ENCODE results near the gene MYL5. TPM values are rescaled to one million over a fixed set of nuclear protein-coding genes. Genes with fewer than 3 reads are reported as not detected.
A peak's percentile ranks its signal among the peaks of the same experiment; 100 is the strongest.
"Not testable (repeated sequence)": the region's sequence is repeated elsewhere in the genome, so short reads cannot be mapped to it uniquely, and the experiment has no call there.

The MYL5 gene
- total and polyA plus RNA-seq, 2 donors: 32.9 to 34.1 TPM

DNA sequence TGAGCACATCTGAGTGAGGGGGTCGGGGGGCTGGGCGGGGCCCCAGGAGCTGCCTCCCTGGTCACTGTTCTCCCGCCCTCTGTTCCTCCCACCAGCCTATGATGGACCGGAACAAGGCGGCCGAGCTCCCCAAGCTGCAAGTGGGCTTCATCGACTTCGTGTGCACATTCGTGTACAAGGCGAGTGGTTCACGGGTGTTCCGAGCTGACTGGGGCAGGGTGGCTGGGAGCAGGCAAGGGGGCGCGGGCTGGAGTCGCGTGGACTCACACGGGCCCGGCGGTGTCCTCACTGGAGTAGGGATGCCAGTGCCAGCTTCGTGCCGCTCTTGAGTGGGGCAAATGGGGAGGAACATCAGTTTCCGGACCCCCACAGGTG lies 7.9 kb upstream of the MYL5 start:
- Histone ChIP-seq H3K9me3 (ENCODE audit: control insufficient read depth in 2 of 2, insufficient read depth in 1 of 2, low read length in 1 of 2) (no peaks in the 10 kb centered on the region), H3K4me1 (ENCODE audit: control insufficient read depth in 2 of 2, insufficient read depth in 2 of 2, low read length in 2 of 2) (peaks cover 4 to 13% of the 10 kb centered on the region in 2 donors), H3K36me3 (ENCODE audit: control insufficient read depth in 2 of 2, insufficient read depth in 2 of 2, low read length in 1 of 2) (peaks cover 10 to 11% of the 10 kb centered on the region in 2 donors), H3K27me3 (ENCODE audit: control insufficient read depth in 2 of 2, insufficient read depth in 1 of 2, low read length in 1 of 2) (no peaks in the 10 kb centered on the region), H3K27ac (ENCODE audit: low read depth in 1 of 2, low read length in 1 of 2) (no peak overlapping the region), H3K4me3 (ENCODE audit: low read length in 2 of 2) (no peak overlapping the region)
- WGBS: 96% methylated on average over 22 of the region's 22 CpGs
- no peak for DNase-seq (ENCODE audit: low read depth in 6 of 9, low spot score in 9 of 9)

DNA sequence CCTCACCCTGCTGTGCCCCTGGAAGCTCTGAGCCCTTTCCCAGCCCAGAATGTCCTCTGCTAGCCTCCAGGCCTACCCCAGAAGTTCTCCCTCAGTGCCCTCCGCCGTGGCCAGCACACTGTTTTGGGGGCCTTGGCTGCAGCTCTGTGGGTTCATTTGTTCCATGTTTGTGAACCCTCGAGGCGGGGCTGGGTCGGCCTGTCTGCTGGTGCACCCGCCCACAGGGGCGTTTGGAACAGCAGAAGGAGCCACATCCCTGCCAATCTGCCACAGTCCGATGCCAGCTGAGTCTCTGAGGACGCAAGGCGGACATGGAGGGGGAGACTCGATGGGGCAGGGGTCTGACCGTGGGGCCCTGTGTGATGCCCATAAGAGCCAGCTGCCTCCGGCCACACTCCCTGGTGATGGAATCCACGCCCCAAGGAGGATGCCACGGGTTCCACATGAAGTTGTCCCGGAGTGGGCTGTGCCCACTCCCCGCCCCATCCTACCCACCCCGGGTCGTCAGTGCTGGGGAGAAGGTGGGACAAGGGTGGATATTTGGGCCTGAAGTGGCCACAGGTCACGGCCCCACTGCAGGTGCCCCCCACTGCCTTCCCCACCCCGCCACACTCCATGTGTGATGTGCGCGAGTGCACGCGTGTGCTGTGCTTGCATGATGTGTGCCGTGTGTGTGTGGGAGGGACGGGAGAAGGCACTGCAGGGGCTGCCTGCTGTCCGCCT lies 7.4 kb upstream of the MYL5 start:
- peaks cover 14 to 15% of the 10 kb centered on the region in 2 donors for H3K36me3 ChIP-seq (ENCODE audit: control insufficient read depth in 2 of 2, insufficient read depth in 2 of 2, low read length in 1 of 2)
- no peak for DNase-seq (ENCODE audit: low read depth in 6 of 9, low spot score in 9 of 9)
- H3K27ac ChIP-seq (ENCODE audit: low read depth in 1 of 2, low read length in 1 of 2): no peak overlapping the region

DNA sequence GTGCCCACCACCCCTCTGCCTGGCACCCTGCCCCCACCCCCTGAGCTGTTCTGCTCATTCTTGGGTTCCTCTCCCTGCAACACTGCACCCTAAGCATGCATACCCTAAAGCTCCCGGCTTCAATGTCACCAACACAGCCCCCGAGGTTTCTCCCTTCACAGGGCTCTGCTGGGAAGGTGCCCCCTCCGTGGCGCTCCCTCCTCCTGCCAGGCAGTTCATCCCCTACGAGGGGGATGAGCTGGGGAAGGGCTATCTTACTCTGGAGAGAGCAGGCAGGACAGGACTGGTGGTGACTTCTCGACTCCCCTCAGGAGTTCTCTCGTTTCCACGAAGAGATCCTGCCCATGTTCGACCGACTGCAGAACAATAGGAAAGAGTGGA lies 6.8 kb upstream of the MYL5 start:
- no peak for DNase-seq (ENCODE audit: low read depth in 6 of 9, low spot score in 9 of 9)
- H3K9me3 ChIP-seq (ENCODE audit: control insufficient read depth in 2 of 2, insufficient read depth in 1 of 2, low read length in 1 of 2): no peaks in the 10 kb centered on the region
- peaks cover 4 to 13% of the 10 kb centered on the region in 2 donors for H3K4me1 ChIP-seq (ENCODE audit: control insufficient read depth in 2 of 2, insufficient read depth in 2 of 2, low read length in 2 of 2)
- no peak overlapping the region for H3K27ac ChIP-seq (ENCODE audit: low read depth in 1 of 2, low read length in 1 of 2)
- no peak overlapping the region for H3K4me3 ChIP-seq (ENCODE audit: low read length in 2 of 2)
- peaks cover 18 to 19% of the 10 kb centered on the region in 2 donors for H3K36me3 ChIP-seq (ENCODE audit: control insufficient read depth in 2 of 2, insufficient read depth in 2 of 2, low read length in 1 of 2)
- H3K27me3 ChIP-seq (ENCODE audit: control insufficient read depth in 2 of 2, insufficient read depth in 1 of 2, low read length in 1 of 2): no peaks in the 10 kb centered on the region
- WGBS: 88% methylated on average over 10 of the region's 10 CpGs

More for the DNA sequence above, 7.4 kb upstream of the MYL5 start:
- no peak overlapping the region for H3K4me3 ChIP-seq (ENCODE audit: low read length in 2 of 2)
- H3K9me3 ChIP-seq (ENCODE audit: control insufficient read depth in 2 of 2, insufficient read depth in 1 of 2, low read length in 1 of 2): no peaks in the 10 kb centered on the region
- WGBS: 96% methylated on average over 28 of the region's 28 CpGs
- H3K4me1 ChIP-seq (ENCODE audit: control insufficient read depth in 2 of 2, insufficient read depth in 2 of 2, low read length in 2 of 2): peaks cover 4 to 13% of the 10 kb centered on the region in 2 donors
- no peaks in the 10 kb centered on the region for H3K27me3 ChIP-seq (ENCODE audit: control insufficient read depth in 2 of 2, insufficient read depth in 1 of 2, low read length in 1 of 2)

DNA sequence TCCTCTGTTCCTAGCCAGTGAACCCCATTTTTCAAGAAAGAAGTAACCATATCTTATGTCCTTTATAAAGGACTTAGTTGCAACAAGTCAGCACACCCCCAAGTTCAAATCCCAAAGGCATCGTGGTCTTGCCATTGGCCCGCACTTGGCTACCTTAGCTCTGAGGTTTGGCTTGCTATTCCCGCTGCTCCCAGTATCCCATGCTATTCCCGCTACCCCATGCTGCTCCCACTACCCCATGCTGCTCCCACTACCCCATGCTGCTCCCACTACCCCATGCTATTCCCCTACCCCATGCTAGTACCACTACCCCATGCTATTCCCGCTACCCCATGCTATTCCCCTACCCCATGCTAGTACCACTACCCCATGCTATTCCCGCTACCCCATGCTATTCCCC lies 6.1 kb upstream of the MYL5 start:
- not testable (repeated sequence) for H3K27ac ChIP-seq (ENCODE audit: low read depth in 1 of 2, low read length in 1 of 2); H3K27me3 ChIP-seq (ENCODE audit: control insufficient read depth in 2 of 2, insufficient read depth in 1 of 2, low read length in 1 of 2); H3K9me3 ChIP-seq (ENCODE audit: control insufficient read depth in 2 of 2, insufficient read depth in 1 of 2, low read length in 1 of 2); DNase-seq (ENCODE audit: low read depth in 6 of 9, low spot score in 9 of 9); H3K4me3 ChIP-seq (ENCODE audit: low read length in 2 of 2)
- Histone ChIP-seq H3K36me3 (ENCODE audit: control insufficient read depth in 2 of 2, insufficient read depth in 2 of 2, low read length in 1 of 2) (peaks cover 18 to 25% of the 10 kb centered on the region in 2 donors), H3K4me1 (ENCODE audit: control insufficient read depth in 2 of 2, insufficient read depth in 2 of 2, low read length in 2 of 2) (peaks cover 6 to 12% of the 10 kb centered on the region in 2 donors)
- WGBS: 98% methylated on average over 6 of the region's 6 CpGs

DNA sequence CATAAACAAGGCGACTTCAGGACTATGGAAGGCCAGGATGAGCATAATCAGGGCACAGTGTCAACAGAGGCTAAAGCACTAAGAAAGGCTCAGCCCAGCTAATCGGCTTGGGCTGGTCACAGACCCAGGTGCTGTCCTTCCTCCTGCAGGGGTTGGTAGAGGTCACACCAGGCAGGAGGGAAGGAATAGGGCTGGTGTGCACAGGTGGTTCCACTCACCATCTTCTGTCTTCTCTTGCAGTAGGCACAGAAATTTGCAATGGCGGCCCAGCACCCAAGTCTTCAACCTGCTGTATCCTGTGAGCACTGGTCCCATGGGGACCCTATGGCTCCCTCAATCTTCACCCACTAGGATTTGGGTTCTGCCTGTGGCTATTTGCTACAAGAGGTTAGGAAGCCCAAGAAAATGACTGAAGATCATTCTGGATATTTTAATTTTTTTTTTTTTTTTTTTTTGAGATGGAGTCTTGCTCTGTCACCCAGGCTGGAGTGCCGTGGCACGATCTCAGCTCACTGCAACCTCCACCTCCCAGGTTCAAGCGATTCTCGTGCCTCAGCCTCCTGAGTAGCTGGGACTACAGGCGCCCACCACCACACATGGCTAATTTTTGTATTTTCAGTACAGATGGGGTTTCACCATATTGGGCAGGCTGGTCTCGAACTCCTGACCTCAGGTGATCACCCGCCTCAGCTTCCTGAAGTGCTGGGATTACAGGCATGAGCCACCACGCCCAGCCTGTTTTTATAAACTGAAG lies 4.4 kb upstream of the MYL5 start:
- H3K27ac ChIP-seq (ENCODE audit: low read depth in 1 of 2, low read length in 1 of 2); DNase-seq (ENCODE audit: low read depth in 6 of 9, low spot score in 9 of 9); H3K4me3 ChIP-seq (ENCODE audit: low read length in 2 of 2); H3K27me3 ChIP-seq (ENCODE audit: control insufficient read depth in 2 of 2, insufficient read depth in 1 of 2, low read length in 1 of 2); H3K9me3 ChIP-seq (ENCODE audit: control insufficient read depth in 2 of 2, insufficient read depth in 1 of 2, low read length in 1 of 2): not testable (repeated sequence)
- Histone ChIP-seq H3K36me3 (ENCODE audit: control insufficient read depth in 2 of 2, insufficient read depth in 2 of 2, low read length in 1 of 2) (peaks cover 18 to 25% of the 10 kb centered on the region in 2 donors), H3K4me1 (ENCODE audit: control insufficient read depth in 2 of 2, insufficient read depth in 2 of 2, low read length in 2 of 2) (peaks cover 10% of the 10 kb centered on the region in 2 donors)
- 96% methylated on average over 11 of the region's 11 CpGs for WGBS

DNA sequence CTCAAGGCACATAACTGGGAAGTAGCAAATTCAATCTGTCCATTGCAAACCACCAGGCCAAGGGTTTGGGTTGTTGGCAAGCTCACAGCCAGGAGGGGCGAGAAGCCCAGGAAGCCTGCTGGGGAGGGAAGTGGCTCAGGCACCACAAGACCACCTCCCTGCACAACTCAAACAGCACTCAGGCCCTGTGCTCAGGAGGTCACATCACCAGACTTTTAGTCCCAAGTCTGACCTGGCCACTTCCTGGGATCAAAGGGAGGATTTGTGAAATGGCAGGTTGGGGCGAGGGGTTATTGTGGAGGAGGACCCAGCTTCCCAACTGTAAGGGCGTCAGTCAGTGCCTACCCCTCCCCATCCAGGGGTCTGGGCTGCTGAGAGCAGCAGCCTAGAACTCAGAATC lies 2.6 kb upstream of the MYL5 start:
- 97% methylated on average over 3 of the region's 3 CpGs for WGBS
- no peak overlapping the region for H3K27ac ChIP-seq (ENCODE audit: low read depth in 1 of 2, low read length in 1 of 2)
- no peak overlapping the region for H3K4me3 ChIP-seq (ENCODE audit: low read length in 2 of 2)
- DNase-seq (ENCODE audit: low read depth in 6 of 9, low spot score in 9 of 9): no peak
- H3K36me3 ChIP-seq (ENCODE audit: control insufficient read depth in 2 of 2, insufficient read depth in 2 of 2, low read length in 1 of 2): peaks cover 18 to 25% of the 10 kb centered on the region in 2 donors
- H3K9me3 ChIP-seq (ENCODE audit: control insufficient read depth in 2 of 2, insufficient read depth in 1 of 2, low read length in 1 of 2): no peaks in the 10 kb centered on the region
- no peaks in the 10 kb centered on the region for H3K27me3 ChIP-seq (ENCODE audit: control insufficient read depth in 2 of 2, insufficient read depth in 1 of 2, low read length in 1 of 2)
- H3K4me1 ChIP-seq (ENCODE audit: control insufficient read depth in 2 of 2, insufficient read depth in 2 of 2, low read length in 2 of 2): peaks cover 16 to 22% of the 10 kb centered on the region in 2 donors

DNA sequence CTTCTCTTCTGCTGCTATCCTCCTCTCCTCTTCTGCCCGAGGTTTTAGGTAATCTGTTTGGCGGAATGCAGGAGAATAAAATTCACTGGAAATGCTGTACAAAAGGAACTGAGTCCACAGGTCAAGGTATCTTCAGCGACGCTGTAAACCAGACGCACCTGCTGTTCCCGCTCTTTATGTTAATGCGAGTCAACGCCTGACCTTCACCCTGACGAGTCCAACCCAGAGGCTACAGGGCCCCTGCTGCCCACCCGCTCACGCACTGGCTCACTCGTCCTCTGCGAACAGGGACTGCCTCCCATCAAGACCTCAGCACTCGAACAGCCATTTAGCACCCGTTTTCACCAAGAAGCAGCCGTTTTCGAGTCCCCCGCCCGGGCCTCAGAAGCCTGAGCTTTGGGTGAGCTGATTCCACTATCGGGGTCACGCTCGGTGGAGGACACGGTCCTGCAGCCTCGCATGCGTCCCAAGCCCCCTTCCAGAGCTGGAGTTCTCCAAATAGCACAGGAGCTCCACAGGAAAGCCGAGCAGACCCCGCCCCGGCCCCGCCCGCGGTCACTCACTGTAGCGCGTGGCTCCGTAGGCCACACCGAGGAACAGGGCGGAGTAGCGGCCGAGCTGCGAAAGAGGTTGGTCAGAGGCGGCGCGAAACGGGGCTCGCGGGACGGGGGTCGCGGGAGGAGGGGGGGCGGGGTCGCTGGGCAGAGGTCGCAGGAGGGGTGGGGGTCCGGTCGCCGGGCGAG lies 822 bp upstream of the MYL5 start:
- Histone ChIP-seq H3K27me3 (ENCODE audit: control insufficient read depth in 2 of 2, insufficient read depth in 1 of 2, low read length in 1 of 2) (peaks cover 0 to under 1% of the 10 kb centered on the region in 2 donors), H3K9me3 (ENCODE audit: control insufficient read depth in 2 of 2, insufficient read depth in 1 of 2, low read length in 1 of 2) (no peaks in the 10 kb centered on the region), H3K4me1 (ENCODE audit: control insufficient read depth in 2 of 2, insufficient read depth in 2 of 2, low read length in 2 of 2) (peaks cover 16 to 25% of the 10 kb centered on the region in 2 donors), H3K4me3 (ENCODE audit: low read length in 2 of 2) (peak overlapping the region; percentile 69 to 98), H3K36me3 (ENCODE audit: control insufficient read depth in 2 of 2, insufficient read depth in 2 of 2, low read length in 1 of 2) (peaks cover 18 to 25% of the 10 kb centered on the region in 2 donors), H3K27ac (ENCODE audit: low read depth in 1 of 2, low read length in 1 of 2) (peak overlapping the region in 1 of 2 donors; percentile 22)
- DNase-seq (ENCODE audit: low read depth in 6 of 9, low spot score in 9 of 9): no peak
- WGBS: 13% methylated on average over 55 of the region's 55 CpGs

DNA sequence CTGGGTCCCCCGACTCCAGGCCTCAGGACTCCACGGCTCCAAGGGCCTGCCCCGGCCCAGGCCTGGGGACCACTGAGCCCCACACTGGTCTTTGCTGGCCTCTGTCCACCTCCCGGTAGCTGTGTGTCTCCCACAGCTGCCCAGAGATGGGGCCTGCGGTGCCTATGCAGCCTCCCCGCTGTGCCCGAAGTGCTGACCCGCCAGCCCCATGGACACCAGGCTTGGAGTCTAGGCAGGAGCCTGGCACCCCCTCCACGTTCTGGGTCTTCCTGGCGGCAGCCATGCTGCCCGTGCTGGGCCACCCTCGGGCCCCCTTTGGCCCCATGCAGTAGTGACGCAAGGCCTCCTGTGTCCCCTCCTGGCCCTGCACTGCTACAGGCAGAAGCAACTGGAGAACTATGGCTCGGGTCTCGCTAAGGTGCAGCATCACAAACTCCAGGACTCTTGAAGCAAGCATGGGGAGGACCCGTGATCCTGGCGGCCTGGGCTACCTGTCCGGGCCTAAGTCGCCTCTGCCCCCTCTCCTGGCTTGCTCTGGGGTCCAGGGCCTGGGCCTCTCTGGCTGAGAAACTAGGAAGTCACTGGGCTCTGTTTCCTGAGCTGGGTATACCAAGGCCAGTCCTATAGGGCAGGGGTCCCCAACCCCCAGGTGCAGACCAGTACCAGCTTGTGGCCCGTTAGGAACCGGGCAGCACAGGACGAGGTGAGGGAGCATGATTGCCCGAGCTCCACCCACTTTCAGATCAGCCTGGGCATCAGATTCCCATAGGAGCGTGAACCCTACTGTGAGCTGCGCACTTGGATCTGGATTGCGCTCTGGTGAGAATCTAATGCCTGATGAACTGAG lies 917 bp downstream of the MYL5 start:
- Histone ChIP-seq H3K4me3 (ENCODE audit: low read length in 2 of 2) (peak overlapping the region; percentile 74 to 98), H3K4me1 (ENCODE audit: control insufficient read depth in 2 of 2, insufficient read depth in 2 of 2, low read length in 2 of 2) (peaks cover 16 to 25% of the 10 kb centered on the region in 2 donors), H3K36me3 (ENCODE audit: control insufficient read depth in 2 of 2, insufficient read depth in 2 of 2, low read length in 1 of 2) (peaks cover 18 to 25% of the 10 kb centered on the region in 2 donors), H3K27ac (ENCODE audit: low read depth in 1 of 2, low read length in 1 of 2) (peak overlapping the region; percentile 73 to 91), H3K9me3 (ENCODE audit: control insufficient read depth in 2 of 2, insufficient read depth in 1 of 2, low read length in 1 of 2) (no peaks in the 10 kb centered on the region), H3K27me3 (ENCODE audit: control insufficient read depth in 2 of 2, insufficient read depth in 1 of 2, low read length in 1 of 2) (peaks cover 0 to 16% of the 10 kb centered on the region in 2 donors)
- 71% methylated on average over 26 of the region's 26 CpGs for WGBS
- no peak for DNase-seq (ENCODE audit: low read depth in 6 of 9, low spot score in 9 of 9)
